Measurements from ENCODE around the gene PLCB3.

The PLCB3 gene

GRCh38 chr11:64265176-64266160, 14.1 kb downstream of the PLCB3 start:
- FAIRE-seq (no peak), DNase-seq (ENCODE audit: insufficient read length, low spot score) (no peak)
- no peak for TF ChIP-seq POLR2A (IDR thresholded peaks at IDR 0.05; ENCODE audit: low read depth, low read length)

- no peak for TF ChIP-seq POLR2A (IDR thresholded peaks at IDR 0.05; ENCODE audit: low read depth, low read length)
- FAIRE-seq = no peak
These were observed 15.0 kb downstream of the PLCB3 start for GRCh38 chr11:64266339-64266738.

GRCh38 chr11:64267207-64267945, 16.0 kb downstream of the PLCB3 start:
- DNase-seq (ENCODE audit: insufficient read length, low spot score) = no peak
- TF ChIP-seq POLR2A (IDR thresholded peaks at IDR 0.05; ENCODE audit: low read depth, low read length) = no peak
- FAIRE-seq = no peak

More at GRCh38 chr11:64266339-64266738, 15.0 kb downstream of the PLCB3 start:
- DNase-seq (ENCODE audit: insufficient read length, low spot score) = no peak

- DNase-seq (ENCODE audit: insufficient read length, low spot score) (no peak), FAIRE-seq (no peak)
- TF ChIP-seq POLR2A (IDR thresholded peaks at IDR 0.05; ENCODE audit: low read depth, low read length) = no peak
These were observed 16.9 kb downstream of the PLCB3 start for GRCh38 chr11:64268025-64268892.

- FAIRE-seq (no peak), DNase-seq (ENCODE audit: insufficient read length, low spot score) (no peak)
- TF ChIP-seq POLR2A (IDR thresholded peaks at IDR 0.05; ENCODE audit: low read depth, low read length) = peak; percentile 30
These were observed 17.7 kb downstream of the PLCB3 start for GRCh38 chr11:64268893-64269539.

- DNase-seq (ENCODE audit: insufficient read length, low spot score) (peak; percentile 84), FAIRE-seq (no peak)
- 0 out of 2 replicates have a peak, but pooled peaks have one; percentile 27 for TF ChIP-seq POLR2A (IDR thresholded peaks at IDR 0.05; ENCODE audit: low read depth, low read length)
These were observed 18.4 kb downstream of the PLCB3 start for GRCh38 chr11:64269540-64270220.

- FAIRE-seq (no peak), DNase-seq (ENCODE audit: insufficient read length, low spot score) (no peak)
- TF ChIP-seq POLR2A (IDR thresholded peaks at IDR 0.05; ENCODE audit: low read depth, low read length) = no peak
These were observed 23.9 kb downstream of the PLCB3 start for GRCh38 chr11:64275031-64275800.

- DNase-seq (ENCODE audit: insufficient read length, low spot score) (no peak), FAIRE-seq (no peak)
- no peak for TF ChIP-seq POLR2A (IDR thresholded peaks at IDR 0.05; ENCODE audit: low read depth, low read length)
These were observed 24.5 kb downstream of the PLCB3 start for GRCh38 chr11:64275841-64276240.

- TF ChIP-seq POLR2A (IDR thresholded peaks at IDR 0.05; ENCODE audit: low read depth, low read length) = peak; percentile 28; the same call in 1 of the 2 replicates
- FAIRE-seq (peak; percentile 41), DNase-seq (ENCODE audit: insufficient read length, low spot score) (peak; percentile 91)
These were observed 25.5 kb downstream of the PLCB3 start for GRCh38 chr11:64276653-64277431.

GRCh38 chr11:64278576-64279190, 27.4 kb downstream of the PLCB3 start:
- FAIRE-seq = no peak
- TF ChIP-seq POLR2A (IDR thresholded peaks at IDR 0.05; ENCODE audit: low read depth, low read length) = no peak
- DNase-seq (ENCODE audit: insufficient read length, low spot score) = no peak

All from H54 (cell line).